IPS-18a (cell line): ENCODE data around the gene CDK9.

ENCODE experiments used
- H3K27ac ChIP-seq: one replicate; pipeline ENCODE4 v1.5.1; 2013; ENCODE audit warnings: low read length
- H3K27me3 ChIP-seq: one replicate; pipeline ENCODE4 v1.6.1; 2013; ENCODE audit warnings: mild to moderate bottlenecking, low read length; ENCODE audit not compliant: control insufficient read depth, insufficient read depth
- H3K36me3 ChIP-seq: one replicate; pipeline ENCODE4 v1.6.1; 2013; ENCODE audit warnings: low read depth, low read length; ENCODE audit not compliant: control insufficient read depth
- H3K4me1 ChIP-seq: one replicate; pipeline ENCODE4 v1.6.1; 2013; ENCODE audit warnings: low read depth, low read length; ENCODE audit not compliant: control insufficient read depth
- H3K4me3 ChIP-seq: one replicate; pipeline ENCODE4 v1.5.1; 2013; ENCODE audit warnings: low read length
- H3K9ac ChIP-seq: one replicate; pipeline ENCODE4 v1.6.1; 2013; ENCODE audit warnings: mild to moderate bottlenecking, low read length, moderate library complexity
- H3K9me3 ChIP-seq: one replicate; pipeline ENCODE4 v1.6.1; 2013; ENCODE audit warnings: low read depth, low read length; ENCODE audit not compliant: control insufficient read depth

CDK9 gene

DNA sequence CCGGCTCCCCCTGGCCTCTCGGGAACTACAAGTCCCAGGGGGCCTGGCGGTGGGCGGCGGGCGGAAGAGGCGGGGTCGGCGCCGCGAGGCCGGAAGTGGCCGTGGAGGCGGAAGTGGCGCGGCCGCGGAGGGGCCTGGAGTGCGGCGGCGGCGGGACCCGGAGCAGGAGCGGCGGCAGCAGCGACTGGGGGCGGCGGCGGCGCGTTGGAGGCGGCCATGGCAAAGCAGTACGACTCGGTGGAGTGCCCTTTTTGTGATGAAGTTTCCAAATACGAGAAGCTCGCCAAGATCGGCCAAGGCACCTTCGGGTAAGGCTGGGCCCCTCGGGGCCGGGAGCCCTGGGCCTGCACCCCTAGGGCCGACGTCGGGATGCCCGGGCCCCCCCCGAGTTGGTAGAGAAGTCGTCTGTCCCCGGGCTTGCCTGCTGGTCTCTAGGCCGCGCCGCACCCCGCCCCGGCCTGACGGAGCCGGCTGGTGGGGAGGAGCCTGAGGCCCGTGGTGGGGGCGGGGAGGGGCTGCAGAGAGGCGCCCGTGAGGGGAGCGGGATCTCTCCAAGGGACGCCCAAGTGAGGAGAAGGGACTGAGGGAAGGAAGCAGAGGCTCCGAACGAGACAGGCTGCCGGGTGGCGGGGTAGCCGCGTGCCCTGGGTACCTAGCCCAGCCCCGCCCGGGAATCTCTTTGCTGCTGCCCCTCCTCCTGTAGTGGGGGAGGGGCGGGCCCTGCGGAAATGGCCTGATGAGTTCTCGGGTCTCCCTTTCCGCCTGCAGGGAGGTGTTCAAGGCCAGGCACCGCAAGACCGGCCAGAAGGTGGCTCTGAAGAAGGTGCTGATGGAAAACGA is at the start of gene CDK9:
Gene CDK9, plus strand, starts transcription at position 102 of the 840 bp plus-strand sequence. Its CDS starts 115 bp downstream, at position 217.
- Histone ChIP-seq H3K4me3 (peak within 1 kb of the TSS; percentile 94), H3K9ac (peak within 1 kb of the TSS; percentile 87), H3K4me1 (peaks cover 5% of the 10 kb centered on the region), H3K27me3 (no peaks in the 10 kb centered on the region), H3K9me3 (no peaks in the 10 kb centered on the region), H3K36me3 (peaks cover 42% of the 10 kb centered on the region), H3K27ac (no peak within 1 kb of the TSS)

DNA sequence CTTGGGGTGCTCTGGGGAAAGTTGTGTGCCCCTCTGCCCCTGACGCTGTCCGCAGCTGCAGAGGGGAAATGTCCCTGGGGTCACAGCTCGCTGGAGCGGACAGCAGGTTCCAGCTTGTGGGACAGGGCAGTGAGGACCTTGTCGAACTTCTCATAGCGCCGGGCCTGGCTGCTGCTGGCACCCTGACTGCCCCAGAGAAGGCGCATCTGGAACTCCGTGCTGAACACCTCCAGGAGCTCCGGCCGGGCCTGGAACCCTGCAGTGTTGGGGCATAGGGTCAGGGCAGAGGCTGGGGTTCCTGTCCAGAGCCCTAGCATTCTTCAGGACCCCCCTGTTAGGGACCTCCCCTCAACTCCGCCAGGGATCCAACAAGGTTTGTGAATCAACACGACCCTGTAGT is 47.2 kb upstream of the CDK9 start:
- Histone ChIP-seq H3K9ac (no peak overlapping the region), H3K27me3 (no peaks in the 10 kb centered on the region), H3K36me3 (no peaks in the 10 kb centered on the region), H3K4me1 (peaks cover 6% of the 10 kb centered on the region), H3K27ac (no peak overlapping the region), H3K9me3 (no peaks in the 10 kb centered on the region), H3K4me3 (no peak overlapping the region)

DNA sequence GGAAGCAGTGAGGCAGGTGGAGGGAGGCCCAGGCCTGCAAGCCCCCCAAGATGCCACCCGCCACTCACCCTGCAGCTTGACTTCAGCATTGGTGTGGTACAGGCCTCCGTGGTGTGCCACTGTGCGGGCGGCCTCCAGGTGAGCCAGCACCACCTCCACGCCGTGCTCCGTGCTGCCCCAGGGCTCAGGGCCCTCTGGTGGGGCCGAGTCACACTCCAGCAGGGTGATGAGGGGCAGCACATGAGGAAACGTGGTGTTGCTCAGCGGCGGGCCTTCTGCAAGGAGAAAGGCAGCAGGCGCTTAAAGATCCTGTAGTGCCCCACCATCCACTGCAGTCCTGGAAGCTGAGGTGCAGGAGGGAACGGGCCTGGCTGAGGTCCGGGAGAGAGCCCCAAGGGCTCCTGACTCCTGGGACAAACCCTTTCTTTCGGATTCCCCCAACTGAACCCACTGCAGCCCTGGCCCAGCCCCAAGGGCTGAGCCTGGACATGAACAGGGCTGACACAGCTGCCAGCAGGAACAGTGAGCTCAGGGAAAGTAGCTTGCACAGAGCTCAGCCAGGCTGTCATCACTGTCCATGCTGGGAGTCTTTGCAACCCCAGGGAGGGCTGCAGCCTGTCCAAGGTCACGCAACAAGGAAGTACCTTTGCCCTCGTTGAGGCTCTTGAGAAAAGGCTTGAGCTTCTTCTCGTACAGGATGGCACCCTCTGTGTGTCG is 46.1 kb upstream of the CDK9 start:
- H3K27ac ChIP-seq: no peak overlapping the region

DNA sequence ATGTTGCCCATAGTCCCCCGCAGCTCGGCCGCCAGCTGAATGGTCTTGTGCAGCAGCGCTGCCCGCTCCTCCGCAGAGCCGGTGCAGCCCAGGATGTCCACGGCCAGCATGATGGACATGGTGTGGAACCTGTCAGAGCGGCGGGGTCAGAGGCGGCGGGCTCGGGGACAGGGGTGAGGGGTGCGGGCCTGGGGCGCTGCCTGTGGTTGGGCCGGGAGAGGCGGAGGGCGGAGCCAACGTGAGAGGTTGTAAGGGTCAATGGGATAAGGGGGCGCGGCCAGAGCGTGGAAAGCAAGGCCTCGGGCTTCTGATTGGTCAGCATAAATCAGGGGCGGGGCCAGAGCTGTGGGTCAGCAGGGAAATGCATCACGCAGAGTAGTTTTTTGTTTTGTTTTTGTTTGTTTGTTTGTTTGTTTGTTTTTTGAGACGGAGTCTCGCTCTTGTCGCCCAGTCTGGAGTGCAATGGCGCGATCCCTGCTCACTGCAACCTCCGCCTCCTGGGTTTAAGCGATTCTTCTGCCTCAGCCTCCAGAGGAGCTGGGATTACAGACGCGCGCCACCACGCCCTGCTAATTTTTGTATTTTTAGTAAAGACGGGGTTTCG is 43.9 kb upstream of the CDK9 start:
- peak overlapping the region; percentile 65 for H3K4me3 ChIP-seq
- no peaks in the 10 kb centered on the region for H3K27me3 ChIP-seq
- no peaks in the 10 kb centered on the region for H3K36me3 ChIP-seq
- H3K4me1 ChIP-seq: no peaks in the 10 kb centered on the region
- no peak overlapping the region for H3K27ac ChIP-seq
- no peaks in the 10 kb centered on the region for H3K9me3 ChIP-seq
- peak overlapping the region; percentile 45 for H3K9ac ChIP-seq

More for the DNA sequence above, 46.1 kb upstream of the CDK9 start:
- H3K4me1 ChIP-seq: peaks cover 3% of the 10 kb centered on the region
- no peaks in the 10 kb centered on the region for H3K9me3 ChIP-seq
- H3K27me3 ChIP-seq: no peaks in the 10 kb centered on the region
- H3K36me3 ChIP-seq: no peaks in the 10 kb centered on the region
- no peak overlapping the region for H3K4me3 ChIP-seq
- H3K9ac ChIP-seq: no peak overlapping the region

DNA sequence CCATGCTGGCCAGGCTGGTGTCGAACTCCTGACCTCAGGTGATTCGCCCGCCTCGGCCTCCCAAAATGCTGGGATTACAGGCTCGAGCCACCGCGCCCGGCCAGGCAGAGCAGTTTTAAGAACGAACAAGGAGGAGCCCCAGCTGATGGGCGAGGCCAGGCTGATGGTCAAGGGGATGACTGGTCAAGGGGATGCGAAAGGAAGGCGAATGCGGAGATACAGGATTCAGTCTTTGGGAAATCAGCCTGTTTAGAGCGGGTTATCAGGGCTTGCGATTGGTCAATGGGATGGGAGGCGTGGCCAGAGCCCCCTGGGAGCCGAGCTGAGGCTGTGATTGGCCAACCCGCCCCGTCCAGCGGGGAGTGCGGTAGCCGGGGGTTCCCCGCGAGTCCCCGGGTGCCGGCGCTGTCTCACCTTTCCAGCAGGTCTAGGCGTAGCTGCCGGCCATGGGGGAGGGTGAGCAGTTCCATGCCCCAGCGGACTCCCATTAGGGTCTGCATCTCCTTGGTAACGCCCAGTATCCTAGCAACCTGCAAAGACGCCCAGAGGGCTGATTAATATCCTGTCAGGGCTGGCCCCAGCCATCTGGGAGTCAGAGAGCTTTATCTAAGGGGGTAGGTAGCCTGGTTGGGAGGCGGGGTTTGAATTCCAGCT is 43.3 kb upstream of the CDK9 start:
- Histone ChIP-seq H3K4me3 (peak overlapping the region; percentile 65), H3K4me1 (no peaks in the 10 kb centered on the region), H3K27ac (no peak overlapping the region), H3K9ac (peak overlapping the region; percentile 45), H3K36me3 (no peaks in the 10 kb centered on the region), H3K9me3 (no peaks in the 10 kb centered on the region), H3K27me3 (no peaks in the 10 kb centered on the region)

DNA sequence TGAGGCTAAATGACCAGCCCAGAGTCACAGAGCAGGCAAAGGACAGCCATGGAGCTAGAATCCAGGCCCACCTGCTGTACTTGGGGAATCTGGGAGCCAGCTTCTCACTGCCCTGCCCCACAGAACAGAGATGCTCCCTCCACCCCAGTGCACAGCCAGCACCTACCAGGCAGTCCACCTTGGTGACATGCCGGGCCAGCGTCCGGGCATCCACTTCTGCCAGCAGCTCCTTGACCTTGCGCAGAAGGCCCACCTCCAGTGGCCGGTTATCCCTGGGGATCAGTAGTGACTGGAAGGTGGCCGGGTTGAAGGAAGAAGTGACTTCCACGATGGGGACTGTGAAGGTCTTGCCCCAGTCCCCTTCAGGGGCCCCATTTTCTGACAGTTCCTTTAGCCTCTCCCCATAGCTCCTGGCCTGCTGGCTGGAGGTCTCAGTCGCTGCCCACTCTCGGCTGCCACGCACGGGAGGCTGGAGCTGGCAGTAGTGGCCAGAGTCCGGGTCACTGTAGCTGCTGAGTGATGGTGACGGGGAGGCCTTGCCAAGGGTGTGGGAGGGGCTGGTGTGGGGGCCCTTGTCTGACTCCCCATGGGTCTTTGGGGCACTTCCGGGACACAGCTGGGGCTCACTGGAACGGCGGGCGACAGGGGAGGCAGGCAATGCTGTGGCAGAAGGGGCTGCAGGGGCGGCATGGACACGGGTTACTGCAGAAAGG is 41.3 kb upstream of the CDK9 start:
- Histone ChIP-seq H3K4me3 (no peak overlapping the region), H3K27me3 (no peaks in the 10 kb centered on the region), H3K4me1 (no peaks in the 10 kb centered on the region), H3K27ac (no peak overlapping the region), H3K36me3 (no peaks in the 10 kb centered on the region), H3K9me3 (no peaks in the 10 kb centered on the region), H3K9ac (no peak overlapping the region)

DNA sequence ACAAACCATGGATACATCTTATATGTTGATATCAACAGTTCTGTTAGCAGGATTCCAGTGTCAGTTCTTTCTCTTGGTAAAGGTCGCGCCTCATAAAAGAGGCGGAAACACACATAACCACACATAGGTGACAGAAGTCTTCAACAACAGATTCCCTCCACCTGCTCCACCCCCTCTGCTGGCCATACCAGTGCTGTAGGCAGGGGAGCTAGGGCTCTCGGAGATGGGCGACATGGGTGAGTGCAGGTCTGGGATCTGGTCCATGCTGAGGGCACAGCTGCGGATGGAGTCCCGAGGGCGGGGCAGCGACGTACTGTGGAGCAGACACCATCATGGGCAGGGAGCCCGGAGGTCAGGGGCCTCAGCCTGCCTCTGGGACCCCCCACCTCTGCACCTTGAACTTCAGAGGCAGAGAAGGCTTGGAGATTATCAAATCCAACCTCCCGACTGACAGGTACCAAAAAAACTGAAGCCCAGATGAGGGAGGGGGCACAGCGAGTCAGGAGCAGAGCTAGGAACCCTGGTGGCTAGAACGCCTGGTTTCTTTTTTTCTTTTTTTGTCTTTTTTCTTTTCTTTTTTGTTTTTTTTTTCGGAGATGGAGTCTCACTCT is 38.8 kb upstream of the CDK9 start:
- Histone ChIP-seq H3K36me3 (no peaks in the 10 kb centered on the region), H3K9ac (no peak overlapping the region), H3K4me1 (no peaks in the 10 kb centered on the region), H3K27me3 (peaks cover 3% of the 10 kb centered on the region), H3K4me3 (no peak overlapping the region), H3K27ac (no peak overlapping the region), H3K9me3 (no peaks in the 10 kb centered on the region)

DNA sequence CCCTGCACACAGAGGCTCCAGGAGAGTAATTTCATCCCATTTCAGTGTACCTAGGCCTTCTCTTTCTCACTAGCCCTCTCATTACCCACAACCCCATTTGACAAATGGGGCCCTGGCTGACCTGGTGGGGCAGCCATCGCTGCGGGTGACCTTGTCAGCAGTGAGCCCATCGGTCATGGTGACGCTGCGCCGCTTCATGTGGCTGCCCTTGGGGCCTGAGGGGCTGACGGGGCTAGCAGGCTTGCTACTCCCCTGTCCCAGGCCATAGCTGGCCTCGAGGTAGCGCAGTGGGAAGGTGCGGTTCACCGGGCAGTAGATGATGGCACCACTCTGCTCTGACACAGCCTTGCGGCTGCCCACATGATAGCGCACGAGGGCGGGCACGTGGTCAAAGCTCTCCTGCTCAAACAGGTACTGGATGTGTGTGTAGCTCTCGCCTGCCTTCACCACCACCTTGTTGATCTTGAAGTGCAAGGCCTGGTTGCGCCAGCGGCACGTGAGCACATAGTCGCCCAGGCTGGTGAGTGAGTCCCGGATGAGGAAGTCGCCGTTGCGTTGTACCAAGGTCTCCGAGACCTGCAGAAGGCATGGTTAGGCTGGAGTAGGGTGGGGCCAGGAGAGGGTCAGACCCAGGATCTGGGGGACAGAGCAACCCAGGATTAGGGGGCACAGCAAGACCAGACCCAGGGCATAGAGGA is 36.6 kb upstream of the CDK9 start:
- peaks cover 8% of the 10 kb centered on the region for H3K27me3 ChIP-seq
- H3K4me1 ChIP-seq: no peaks in the 10 kb centered on the region
- no peak overlapping the region for H3K9ac ChIP-seq
- H3K27ac ChIP-seq: no peak overlapping the region
- no peaks in the 10 kb centered on the region for H3K36me3 ChIP-seq
- no peaks in the 10 kb centered on the region for H3K9me3 ChIP-seq
- no peak overlapping the region for H3K4me3 ChIP-seq

DNA sequence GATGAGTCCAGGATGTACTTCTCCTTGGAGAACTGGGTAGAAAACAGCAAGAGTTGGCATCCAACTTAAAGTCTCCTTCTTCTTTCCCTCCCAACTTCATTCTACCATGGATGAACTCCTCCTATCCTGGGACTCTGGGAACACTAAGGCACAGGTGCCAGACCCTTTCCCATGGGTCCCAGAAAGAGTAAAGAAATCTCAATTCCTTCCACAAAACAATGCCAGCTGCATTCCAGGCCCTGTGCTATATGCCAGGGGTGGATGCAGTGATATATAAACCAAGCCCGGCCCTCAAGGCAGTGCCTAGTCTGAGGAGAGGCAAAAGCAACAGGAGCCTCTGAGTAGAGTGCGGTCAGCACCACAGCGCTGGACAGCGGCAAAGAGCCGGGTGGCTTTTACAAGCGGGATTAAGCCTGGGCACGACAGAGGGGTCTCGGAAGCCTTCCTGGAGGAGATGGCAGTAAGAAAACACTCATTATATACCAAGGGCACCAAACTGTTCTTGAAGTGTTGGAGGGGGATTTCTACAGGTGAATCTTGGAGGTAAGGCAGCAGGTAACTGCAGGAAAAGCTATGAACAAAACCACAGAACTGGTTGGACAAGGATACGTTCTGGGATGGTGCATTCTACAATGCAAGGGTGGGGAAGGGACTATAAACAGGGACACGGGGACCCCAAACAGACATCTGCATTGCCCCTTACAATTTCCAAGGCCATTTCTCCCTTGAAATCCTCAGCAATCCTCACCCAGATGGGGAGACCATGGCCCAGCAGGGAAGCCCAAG is 34.4 kb upstream of the CDK9 start:
- H3K4me3 ChIP-seq: no peak overlapping the region
- no peak overlapping the region for H3K9ac ChIP-seq
- H3K27ac ChIP-seq: no peak overlapping the region
- no peaks in the 10 kb centered on the region for H3K9me3 ChIP-seq
- H3K36me3 ChIP-seq: no peaks in the 10 kb centered on the region
- peaks cover 20% of the 10 kb centered on the region for H3K27me3 ChIP-seq
- H3K4me1 ChIP-seq: no peaks in the 10 kb centered on the region

DNA sequence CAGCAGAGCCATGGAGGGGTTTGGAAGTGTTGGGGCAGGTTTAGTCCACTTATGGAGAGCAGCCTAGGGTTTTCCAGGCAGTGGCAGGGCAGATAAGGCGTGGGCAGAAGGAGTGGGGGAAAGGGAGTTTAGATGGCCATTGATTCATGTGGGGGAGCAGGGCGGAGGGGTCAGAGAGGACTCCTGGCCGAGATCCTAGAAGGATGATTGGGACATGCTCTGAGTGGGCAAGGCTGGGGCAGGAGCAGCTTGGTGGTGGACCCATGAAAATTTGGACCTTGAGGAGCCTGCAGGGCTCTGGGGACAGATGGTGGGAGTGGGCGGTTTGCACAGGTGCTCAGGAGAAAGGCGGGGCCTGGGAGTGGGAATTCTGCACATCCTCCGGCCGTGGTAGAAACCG is 32.7 kb upstream of the CDK9 start:
- Histone ChIP-seq H3K4me1 (no peaks in the 10 kb centered on the region), H3K27me3 (peaks cover 21% of the 10 kb centered on the region)

More for the DNA sequence above, 32.7 kb upstream of the CDK9 start:
- Histone ChIP-seq H3K36me3 (no peaks in the 10 kb centered on the region), H3K9ac (no peak overlapping the region), H3K4me3 (no peak overlapping the region), H3K27ac (no peak overlapping the region), H3K9me3 (no peaks in the 10 kb centered on the region)
